GM19193 (cell line): ENCODE measurements around the gene IGSF21.

Source experiments
- POLR2A ChIP-seq: IDR thresholded peaks from 4 replicates; pipeline ENCODE4 v1.6.1; 2011; ENCODE audit not compliant: insufficient read depth, insufficient read length; ENCODE audit errors: extremely low read depth

Gene IGSF21

DNA sequence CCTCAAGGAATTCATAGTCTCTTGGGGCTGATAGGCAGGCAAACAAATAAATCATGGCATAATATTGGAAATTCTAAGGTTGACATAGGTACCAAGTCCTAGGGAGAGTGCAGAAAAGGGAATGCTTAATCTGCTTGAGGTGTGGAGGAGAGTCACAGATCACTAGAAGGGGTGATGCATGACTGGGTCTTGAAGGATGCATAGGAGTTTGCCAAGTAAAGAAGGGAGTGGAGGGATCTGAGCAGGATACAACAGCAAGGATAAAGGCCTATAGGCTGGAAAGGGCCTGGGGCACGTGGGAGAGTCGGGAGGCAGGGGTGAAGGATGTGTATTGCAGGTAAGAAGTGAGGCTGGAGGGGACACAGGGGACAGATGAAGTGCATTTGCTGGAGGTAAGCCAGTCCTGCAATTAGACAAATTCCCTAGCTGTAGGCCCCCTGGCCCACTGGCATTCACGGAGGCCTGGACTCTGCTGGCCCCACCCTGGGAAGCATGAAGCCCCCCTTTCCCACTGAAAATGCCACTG is 15.9 kb downstream of the IGSF21 start:
- TF ChIP-seq POLR2A, result no peak

DNA sequence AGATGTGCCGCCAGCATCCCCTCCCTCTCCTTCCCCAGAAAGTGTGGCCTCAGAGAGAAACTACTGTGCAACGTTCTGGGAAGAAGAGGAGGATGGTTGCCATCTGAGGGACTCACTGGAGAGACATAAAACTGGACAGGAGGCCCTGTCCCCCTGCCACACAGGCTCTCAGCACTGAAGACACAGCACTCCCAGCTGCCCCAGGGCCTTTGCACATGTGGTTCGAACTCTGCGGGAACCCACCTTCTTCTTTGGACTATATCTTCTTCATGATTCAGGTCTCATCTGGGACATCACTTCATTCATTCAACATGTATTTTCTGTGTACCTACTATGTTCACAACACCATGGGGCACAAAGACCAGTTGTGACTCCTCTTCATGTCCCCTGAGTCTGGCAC is 17.4 kb downstream of the IGSF21 start:
- TF ChIP-seq POLR2A, result no peak

- no peak for TF ChIP-seq POLR2A
These were observed 19.0 kb downstream of the IGSF21 start for GRCh38 chr1:18126616-18127015.

DNA sequence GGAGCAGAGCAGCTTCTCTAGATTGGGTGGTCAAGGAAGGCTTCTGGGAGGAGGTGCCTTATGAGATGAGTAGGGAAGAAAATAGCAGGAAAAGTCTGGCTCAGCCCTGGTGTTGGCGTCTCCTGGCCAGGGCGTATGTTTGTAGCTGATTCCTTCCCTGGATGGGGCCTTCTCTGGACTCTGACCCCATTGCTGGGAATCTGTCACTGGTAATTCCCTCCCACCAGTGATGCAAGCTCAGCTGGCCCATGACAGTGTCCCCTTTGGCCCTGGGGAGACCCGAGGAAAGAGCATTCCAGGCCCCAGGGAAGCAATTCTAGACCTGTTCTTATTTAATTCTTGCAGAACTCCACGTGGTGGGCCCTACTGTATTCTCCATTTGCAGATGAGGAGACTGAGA is 20.7 kb downstream of the IGSF21 start:
- TF ChIP-seq POLR2A, result no peak

GRCh38 chr1:18130356-18130755 is 22.8 kb downstream of the IGSF21 start:
- no peak for TF ChIP-seq POLR2A

GRCh38 chr1:18132022-18132710 is 24.6 kb downstream of the IGSF21 start:
- TF ChIP-seq POLR2A, result no peak

GRCh38 chr1:18132711-18133541 is 25.3 kb downstream of the IGSF21 start:
- no peak for TF ChIP-seq POLR2A

DNA sequence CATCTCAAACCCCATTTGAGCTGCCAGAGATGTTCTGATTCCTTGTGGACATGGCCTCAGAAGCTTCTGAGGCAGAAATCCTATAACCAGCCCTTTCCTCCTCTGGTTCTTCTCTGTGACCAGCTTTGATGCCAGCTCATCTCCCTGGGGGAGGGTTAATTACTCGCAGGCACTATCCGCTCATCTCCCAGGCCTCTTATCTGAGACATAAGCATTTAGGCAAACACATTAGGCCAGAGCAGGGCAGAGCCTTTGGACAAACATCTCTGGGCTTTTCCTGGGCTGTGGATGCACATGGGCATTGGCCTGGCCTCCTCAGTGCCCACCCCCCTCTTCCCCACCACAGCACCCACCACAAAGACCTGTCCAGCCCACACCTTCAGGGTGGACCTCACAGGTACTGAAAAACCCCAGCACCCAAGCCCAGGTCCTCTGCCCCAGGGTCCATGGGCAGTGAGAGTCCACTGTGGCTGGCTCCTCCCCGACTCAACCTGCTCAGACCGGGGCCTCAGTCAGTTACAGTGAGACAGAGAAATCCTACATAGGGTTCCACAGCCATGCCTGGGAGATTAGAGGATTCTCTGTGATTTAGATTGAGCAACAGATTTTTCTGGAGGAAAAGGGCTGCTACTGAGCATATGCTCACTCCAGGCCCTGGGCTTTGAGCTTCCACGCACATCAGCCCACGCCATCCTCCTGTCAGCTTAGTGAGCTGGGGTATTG is 26.9 kb downstream of the IGSF21 start:
- TF ChIP-seq POLR2A, result no peak

- no peak for TF ChIP-seq POLR2A
These were observed 30.3 kb downstream of the IGSF21 start for GRCh38 chr1:18137759-18138345.

- TF ChIP-seq POLR2A, result no peak
These were observed 31.8 kb downstream of the IGSF21 start for GRCh38 chr1:18139198-18139981.

DNA sequence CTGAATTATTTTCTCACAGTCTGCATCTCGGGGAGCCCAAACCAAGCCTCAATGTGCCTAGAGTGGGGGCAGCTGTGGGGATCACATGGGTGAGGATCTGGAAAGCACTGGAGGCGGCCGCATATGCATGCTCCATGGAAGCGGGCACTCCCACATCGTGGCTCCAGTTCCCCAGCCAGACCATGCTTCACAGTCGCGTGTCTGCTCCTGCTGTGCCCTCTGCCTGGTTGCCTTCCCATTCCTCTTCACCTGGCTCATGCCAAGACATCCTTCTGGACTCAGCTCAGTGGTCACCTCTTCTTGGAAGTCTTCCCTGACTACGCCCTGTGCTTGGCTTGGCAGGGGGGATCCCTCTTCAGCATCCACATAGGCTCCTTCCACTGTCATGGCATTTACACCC is 32.8 kb downstream of the IGSF21 start:
- TF ChIP-seq POLR2A, result no peak

GRCh38 chr1:18141661-18142060 is 34.1 kb downstream of the IGSF21 start:
- TF ChIP-seq POLR2A, result no peak

DNA sequence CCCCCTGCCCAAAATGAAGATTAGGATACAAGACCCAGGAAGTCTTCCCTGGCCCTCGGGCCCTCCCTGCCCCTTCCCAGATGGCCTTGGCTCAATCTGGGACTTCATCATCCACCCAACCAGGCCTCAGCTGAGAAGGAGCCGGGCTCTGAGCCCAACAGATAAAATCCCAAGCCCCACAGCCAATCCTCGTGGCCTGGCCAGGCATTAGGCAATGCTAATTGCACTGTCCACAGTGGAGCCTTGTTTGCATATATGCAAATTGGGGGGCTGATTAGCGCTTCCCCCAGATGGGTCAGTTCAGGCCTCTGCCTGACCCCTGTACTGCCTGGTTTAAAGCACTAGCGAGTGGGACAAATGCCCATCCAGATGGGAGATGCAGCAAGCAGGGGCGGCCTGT is 34.9 kb downstream of the IGSF21 start:
- TF ChIP-seq POLR2A, result no peak

- no peak for TF ChIP-seq POLR2A
These were observed 35.4 kb downstream of the IGSF21 start for GRCh38 chr1:18142969-18143368.

DNA sequence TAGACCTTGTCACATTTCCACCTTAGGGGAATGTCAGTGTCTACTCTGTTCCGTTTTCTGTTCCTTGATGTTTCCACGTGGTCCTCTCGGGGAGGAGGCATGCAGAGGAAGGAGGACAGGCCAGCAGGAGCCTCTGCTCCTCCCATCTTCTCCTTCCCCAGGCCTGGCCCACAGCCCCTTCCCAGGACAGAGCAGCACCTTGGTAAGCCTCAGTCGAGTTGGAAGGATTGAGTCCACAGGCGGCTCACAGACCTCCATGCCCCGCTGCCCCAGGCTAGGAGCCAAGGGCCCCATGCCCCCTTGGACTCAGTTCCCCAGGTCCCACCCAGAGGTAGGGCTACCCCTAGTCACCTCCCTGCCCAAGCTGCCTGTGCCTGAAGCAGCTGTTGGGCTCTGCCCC is 36.5 kb downstream of the IGSF21 start:
- TF ChIP-seq POLR2A, result no peak
